CD1c-positive myeloid dendritic cell (primary cell): ENCODE data around the gene EPC2.
"Not testable (repeated sequence)": the region's sequence is repeated elsewhere in the genome, so short reads cannot be mapped to it uniquely, and the experiment has no call there.

Experiments used
- DNase-seq: peaks from one replicate; pipeline ENCODE4 v3.0.0-alpha.2; 2016; ENCODE audit errors: extremely low spot score

The EPC2 gene

GRCh38 chr2:148674063-148675020 is 29.8 kb downstream of the EPC2 start:
- DNase-seq, result peak; percentile 43

GRCh38 chr2:148675708-148676107 is 31.2 kb downstream of the EPC2 start:
- no peak for DNase-seq

GRCh38 chr2:148678302-148679179 is 34.0 kb downstream of the EPC2 start:
- DNase-seq, result not testable (repeated sequence)

GRCh38 chr2:148680462-148680861 is 35.9 kb downstream of the EPC2 start:
- no peak for DNase-seq

GRCh38 chr2:148681443-148681842 is 36.9 kb downstream of the EPC2 start:
- DNase-seq, result no peak

- not testable (repeated sequence) for DNase-seq
These were observed 37.3 kb downstream of the EPC2 start for GRCh38 chr2:148681862-148682261.

GRCh38 chr2:148684507-148684906 is 40.0 kb downstream of the EPC2 start:
- no peak for DNase-seq

GRCh38 chr2:148687543-148687942 is 43.0 kb downstream of the EPC2 start:
- no peak for DNase-seq

DNA sequence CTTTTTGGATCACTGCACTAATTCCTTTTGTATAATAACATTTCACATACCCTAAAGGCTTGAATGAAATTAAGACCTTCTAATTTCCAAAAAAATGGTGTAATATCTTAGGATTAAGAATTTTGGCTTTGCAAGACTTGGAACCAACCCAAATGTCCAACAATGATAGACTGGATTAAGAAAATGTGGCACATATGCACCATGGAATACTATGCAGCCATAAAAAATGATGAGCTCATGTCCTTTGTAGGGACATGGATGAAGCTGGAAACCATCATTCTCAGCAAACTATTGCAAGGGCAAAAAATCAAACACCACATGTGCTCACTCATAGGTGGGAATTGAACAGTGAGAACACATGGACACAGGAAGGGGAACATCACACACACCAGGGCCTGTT is 43.5 kb downstream of the EPC2 start:
- not testable (repeated sequence) for DNase-seq

GRCh38 chr2:148696985-148697384 is 52.4 kb downstream of the EPC2 start:
- no peak for DNase-seq

GRCh38 chr2:148699830-148700229 is 55.3 kb downstream of the EPC2 start:
- no peak for DNase-seq

GRCh38 chr2:148701039-148701438 is 56.5 kb downstream of the EPC2 start:
- DNase-seq, result no peak

GRCh38 chr2:148701877-148702276 is 57.3 kb downstream of the EPC2 start:
- DNase-seq, result no peak

GRCh38 chr2:148702475-148702874 is 57.9 kb downstream of the EPC2 start:
- no peak for DNase-seq

DNA sequence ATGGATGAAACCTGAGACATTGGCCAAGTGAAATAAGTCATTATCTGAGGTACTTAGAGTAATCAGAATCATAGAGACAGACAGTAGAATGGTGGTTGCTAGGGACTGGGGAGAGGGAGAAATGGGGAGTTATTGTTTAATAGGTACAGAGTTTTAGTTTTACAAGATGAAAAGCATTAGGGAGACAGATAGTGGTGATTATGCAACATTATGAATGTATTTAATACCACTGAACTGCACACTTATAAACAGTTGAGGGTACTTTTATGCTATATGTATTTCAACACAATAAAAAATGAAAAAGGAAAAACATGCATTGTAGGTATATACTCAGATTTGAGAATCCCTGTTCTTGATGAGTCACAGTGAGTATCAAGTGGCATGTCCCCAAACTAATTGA is 59.7 kb downstream of the EPC2 start:
- no peak for DNase-seq

GRCh38 chr2:148716378-148716920 is 71.9 kb downstream of the EPC2 start:
- DNase-seq, result no peak

DNA sequence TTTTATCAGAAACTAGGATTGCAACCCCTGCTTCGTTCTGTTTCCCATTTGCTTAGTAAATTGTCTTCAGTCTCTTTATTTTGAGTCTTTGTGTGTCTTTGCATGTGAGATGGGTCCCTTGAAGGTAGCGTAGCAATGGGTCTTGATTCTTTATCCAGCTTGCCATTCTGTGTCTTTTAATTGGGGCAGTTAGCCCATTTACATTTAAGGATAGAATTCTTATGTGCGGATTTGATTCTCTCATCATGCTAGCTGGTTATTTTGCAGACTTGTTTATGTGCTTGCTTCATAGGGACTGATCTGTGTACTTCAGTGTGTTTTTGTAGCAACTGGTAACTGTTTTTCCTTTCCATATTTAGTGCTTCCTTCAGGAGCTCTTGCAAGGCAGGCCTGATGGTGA is 73.5 kb downstream of the EPC2 start:
- DNase-seq, result no peak

- DNase-seq, result no peak
These were observed 74.7 kb downstream of the EPC2 start for GRCh38 chr2:148719195-148719749.

GRCh38 chr2:148719941-148720436 is 75.4 kb downstream of the EPC2 start:
- no peak for DNase-seq

DNA sequence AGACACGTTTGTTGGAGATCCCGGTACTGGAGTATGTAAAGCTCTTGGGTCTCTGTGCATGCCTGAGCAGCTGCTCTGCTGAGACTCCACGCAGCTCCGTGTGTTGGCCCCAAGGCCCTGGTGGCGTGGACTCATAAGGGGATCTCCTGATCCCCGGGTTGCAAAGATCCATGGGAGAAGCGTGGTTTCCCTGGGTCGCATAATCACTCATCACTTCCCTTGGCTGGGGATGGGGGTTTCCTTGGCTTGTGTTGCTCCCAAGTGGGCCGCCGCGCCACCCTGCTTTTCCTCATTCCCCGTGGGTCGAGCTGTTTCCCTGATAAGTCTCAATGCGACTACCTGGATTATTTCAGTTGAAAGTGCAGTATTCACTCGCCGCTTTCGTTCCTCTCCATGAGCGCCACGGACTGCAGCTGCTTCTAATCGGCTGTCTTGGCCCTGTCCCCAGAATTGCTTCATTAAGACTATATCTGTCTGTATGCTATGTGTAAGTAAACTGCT is 76.0 kb downstream of the EPC2 start:
- DNase-seq, result peak; percentile 20

- DNase-seq, result peak; percentile 31
These were observed 77.0 kb downstream of the EPC2 start for GRCh38 chr2:148721520-148721931.
